ENCODE measurements around the gene TREX2. TPM values are rescaled to one million over a fixed set of nuclear protein-coding genes. Genes with fewer than 3 reads are reported as not detected.

The TREX2 gene
- total RNA-seq, 2 experiments from 2014 or later, result 3.7 to 6.7 TPM

DNA sequence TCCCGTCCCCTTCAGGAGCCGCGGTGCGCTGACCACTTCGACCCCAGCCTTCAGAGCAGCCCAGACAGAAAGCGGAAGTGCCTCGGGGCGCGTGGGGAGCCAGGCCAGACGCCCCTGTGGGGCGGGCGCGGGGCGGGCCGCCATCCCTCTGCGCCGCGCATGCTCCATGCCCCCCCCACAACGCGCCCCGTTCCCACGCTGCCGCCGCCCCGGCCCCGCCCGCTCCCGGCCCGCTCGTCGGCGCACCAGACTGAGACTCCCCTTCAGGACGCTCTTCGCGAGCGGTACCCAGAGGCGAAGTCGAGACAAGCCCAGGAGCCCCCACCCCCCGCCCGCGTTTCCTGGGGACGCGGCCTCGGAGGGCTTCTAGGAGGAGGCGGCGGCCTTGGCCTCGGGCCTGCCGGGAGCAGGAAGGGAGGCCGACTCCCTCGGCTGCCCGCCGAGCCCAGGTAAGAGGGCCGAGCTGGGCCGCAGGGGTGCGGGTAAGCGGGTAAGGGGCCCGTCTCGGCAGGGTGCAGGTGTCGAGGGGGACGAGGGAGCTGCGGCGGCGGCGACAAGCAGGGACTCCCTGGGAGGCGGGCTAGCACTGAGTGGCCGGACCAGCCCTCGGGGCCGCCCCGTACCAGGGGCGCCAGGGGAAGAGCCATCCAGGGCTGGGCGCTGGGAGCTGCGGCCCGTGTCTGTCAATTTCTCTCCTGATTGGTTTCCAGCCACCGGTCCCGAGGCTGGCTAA lies 34.4 kb downstream of the TREX2 start, which contains the start of gene ZFP92:
Gene ZFP92, plus strand, starts transcription at position 218 of the 733 bp plus-strand sequence. CDS start 6,851 bp downstream, outside the sequence.
- POLR2A ChIA-PET, result no interaction called here
- Histone ChIP-seq H3K4me3 (ENCODE audit: low read depth, low read length, poor library complexity, severe bottlenecking) (peak within 1 kb of the TSS; percentile 16), H3K36me3 (ENCODE audit: insufficient read depth, low read length) (no peaks in the 10 kb centered on the region), H3K4me2 (ENCODE audit: low read length) (0 out of 2 replicates have a peak within 1 kb of the TSS, but pooled peaks have one; percentile 26), H4K20me1 (ENCODE audit: insufficient read depth, low read length) (no peaks in the 10 kb centered on the region), H2AFZ (ENCODE audit: low read length) (no peak within 1 kb of the TSS), H3K9me2 (ENCODE audit: insufficient read depth, low read length) (no peaks in the 10 kb centered on the region), H3K4me1 (ENCODE audit: insufficient read depth, low read length, poor library complexity, severe bottlenecking) (peaks cover 3% of the 10 kb centered on the region), H3K27ac (ENCODE audit: low read depth, low read length, poor library complexity, severe bottlenecking) (no peak within 1 kb of the TSS), H3K9me3 (ENCODE audit: low read length) (no peaks in the 10 kb centered on the region), H3K79me2 (ENCODE audit: insufficient read depth, low read depth, low read length) (no peaks in the 10 kb centered on the region)
- intact Hi-C loops (cut with micrococcal nuclease; ENCODE audit: unreplicated experiment), result no loop called here
- TF ChIP-seq, protein P1, sequence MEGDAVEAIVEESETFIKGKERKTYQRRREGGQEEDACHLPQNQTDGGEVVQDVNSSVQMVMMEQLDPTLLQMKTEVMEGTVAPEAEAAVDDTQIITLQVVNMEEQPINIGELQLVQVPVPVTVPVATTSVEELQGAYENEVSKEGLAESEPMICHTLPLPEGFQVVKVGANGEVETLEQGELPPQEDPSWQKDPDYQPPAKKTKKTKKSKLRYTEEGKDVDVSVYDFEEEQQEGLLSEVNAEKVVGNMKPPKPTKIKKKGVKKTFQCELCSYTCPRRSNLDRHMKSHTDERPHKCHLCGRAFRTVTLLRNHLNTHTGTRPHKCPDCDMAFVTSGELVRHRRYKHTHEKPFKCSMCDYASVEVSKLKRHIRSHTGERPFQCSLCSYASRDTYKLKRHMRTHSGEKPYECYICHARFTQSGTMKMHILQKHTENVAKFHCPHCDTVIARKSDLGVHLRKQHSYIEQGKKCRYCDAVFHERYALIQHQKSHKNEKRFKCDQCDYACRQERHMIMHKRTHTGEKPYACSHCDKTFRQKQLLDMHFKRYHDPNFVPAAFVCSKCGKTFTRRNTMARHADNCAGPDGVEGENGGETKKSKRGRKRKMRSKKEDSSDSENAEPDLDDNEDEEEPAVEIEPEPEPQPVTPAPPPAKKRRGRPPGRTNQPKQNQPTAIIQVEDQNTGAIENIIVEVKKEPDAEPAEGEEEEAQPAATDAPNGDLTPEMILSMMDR (conservative IDR thresholded peaks at IDR 0.05; ENCODE audit: low read length), result no peak
- BruUV-seq (replicated peaks), result no TSS peak
- CTCF ChIA-PET (ENCODE audit: unreplicated experiment), result no interaction called here
- DNase-seq (ENCODE audit: low spot score), result no peak

DNA sequence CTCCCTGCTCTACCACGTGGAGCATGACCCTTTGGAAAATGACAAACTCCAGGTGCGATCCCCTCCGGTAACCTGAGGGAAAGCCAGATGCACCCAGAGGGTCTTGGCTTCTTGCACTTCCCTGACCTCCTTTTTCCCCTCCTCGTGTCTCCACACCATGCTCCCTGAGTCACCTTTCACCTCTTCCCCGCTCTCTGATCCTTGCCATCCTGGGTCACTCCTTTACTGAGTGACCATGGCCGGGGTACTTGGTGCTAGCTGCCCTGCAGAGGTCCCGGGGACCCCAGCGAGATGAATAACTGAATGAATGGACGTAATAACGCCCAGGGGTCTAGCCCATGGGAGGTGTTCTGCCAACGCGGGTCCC lies 35.0 kb downstream of the TREX2 start:
- Histone ChIP-seq H3K27ac (ENCODE audit: low read depth, low read length, poor library complexity, severe bottlenecking) (no peak overlapping the region), H3K4me1 (ENCODE audit: insufficient read depth, low read length, poor library complexity, severe bottlenecking) (peaks cover 3% of the 10 kb centered on the region), H2AFZ (ENCODE audit: low read length) (no peak overlapping the region), H3K36me3 (ENCODE audit: insufficient read depth, low read length) (no peaks in the 10 kb centered on the region), H3K4me2 (ENCODE audit: low read length) (no peak overlapping the region), H3K9me3 (ENCODE audit: low read length) (no peaks in the 10 kb centered on the region), H4K20me1 (ENCODE audit: insufficient read depth, low read length) (no peaks in the 10 kb centered on the region), H3K79me2 (ENCODE audit: insufficient read depth, low read depth, low read length) (no peaks in the 10 kb centered on the region), H3K9me2 (ENCODE audit: insufficient read depth, low read length) (no peaks in the 10 kb centered on the region), H3K4me3 (ENCODE audit: low read depth, low read length, poor library complexity, severe bottlenecking) (no peak overlapping the region)
- CTCF ChIA-PET (ENCODE audit: unreplicated experiment), result no interaction called here
- no peak for DNase-seq (ENCODE audit: low spot score)
- BruUV-seq (replicated peaks), result no TSS peak
- TF ChIP-seq EZH2phosphoT487 (IDR thresholded peaks at IDR 0.05; ENCODE audit: borderline replicate concordance, low read depth, low read length), result no peak
- TF ChIP-seq, protein P1 (conservative IDR thresholded peaks at IDR 0.05; ENCODE audit: low read length), result no peak
- POLR2A ChIA-PET, result no interaction called here
- intact Hi-C loops (cut with micrococcal nuclease; ENCODE audit: unreplicated experiment), result no loop called here

DNA sequence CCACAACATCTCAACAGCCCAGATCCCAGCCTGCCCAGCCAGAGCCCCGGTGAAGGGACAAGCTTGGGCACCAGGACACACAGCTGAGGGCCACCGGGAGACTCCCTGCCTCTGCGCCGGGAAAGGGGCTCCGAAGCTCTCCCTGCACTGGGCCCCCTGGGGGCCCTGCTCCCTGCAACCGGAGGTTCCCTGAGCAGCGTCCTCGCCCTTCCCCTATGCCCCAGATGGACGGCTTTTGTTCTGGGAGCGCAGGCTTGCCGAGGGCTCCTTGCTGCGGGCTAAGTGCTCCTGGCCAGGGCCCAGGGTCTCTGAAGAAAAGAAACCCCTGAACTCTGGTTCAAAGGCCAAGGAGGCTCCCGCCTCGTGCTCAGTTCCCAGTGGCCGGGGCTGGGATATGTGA lies 35.5 kb downstream of the TREX2 start:
- CTCF ChIA-PET (ENCODE audit: unreplicated experiment), result no interaction called here
- no peaks in the 10 kb centered on the region for H3K9me2 ChIP-seq (ENCODE audit: insufficient read depth, low read length)
- no peaks in the 10 kb centered on the region for H3K9me3 ChIP-seq (ENCODE audit: low read length)
- H4K20me1 ChIP-seq (ENCODE audit: insufficient read depth, low read length), result no peaks in the 10 kb centered on the region
- H2AFZ ChIP-seq (ENCODE audit: low read length), result no peak overlapping the region
- no peaks in the 10 kb centered on the region for H3K36me3 ChIP-seq (ENCODE audit: insufficient read depth, low read length)
- no peak overlapping the region for H3K4me2 ChIP-seq (ENCODE audit: low read length)
- intact Hi-C loops (cut with micrococcal nuclease; ENCODE audit: unreplicated experiment), result no loop called here
- BruUV-seq (replicated peaks), result no TSS peak
- no peak overlapping the region for H3K27ac ChIP-seq (ENCODE audit: low read depth, low read length, poor library complexity, severe bottlenecking)
- H3K4me3 ChIP-seq (ENCODE audit: low read depth, low read length, poor library complexity, severe bottlenecking), result no peak overlapping the region
- H3K4me1 ChIP-seq (ENCODE audit: insufficient read depth, low read length, poor library complexity, severe bottlenecking), result peaks cover 3% of the 10 kb centered on the region
- POLR2A ChIA-PET, result no interaction called here
- TF ChIP-seq EZH2phosphoT487 (IDR thresholded peaks at IDR 0.05; ENCODE audit: borderline replicate concordance, low read depth, low read length), result no peak
- TF ChIP-seq, protein P1 (conservative IDR thresholded peaks at IDR 0.05; ENCODE audit: low read length), result no peak
- DNase-seq (ENCODE audit: low spot score), result no peak
- H3K79me2 ChIP-seq (ENCODE audit: insufficient read depth, low read depth, low read length), result no peaks in the 10 kb centered on the region

Measured in OCI-LY7 (cell line).